ENCODE results near the gene B3GNT7. TPM values are rescaled to one million over a fixed set of nuclear protein-coding genes. Genes with fewer than 3 reads are reported as not detected.
A peak's percentile ranks its signal among the peaks of the same experiment; 100 is the strongest.
"Not testable (repeated sequence)": the region's sequence is repeated elsewhere in the genome, so short reads cannot be mapped to it uniquely, and the experiment has no call there.

The B3GNT7 gene
- total RNA-seq, 1 donor from 2014 or later: 0.52 TPM

- Histone ChIP-seq H3K9me3 (ENCODE audit: control insufficient read depth in 3 of 3, low read length in 3 of 3) (no peaks in the 10 kb centered on the region), H3K4me1 (ENCODE audit: control insufficient read depth in 3 of 3, insufficient read depth in 3 of 3, low read length in 3 of 3) (peaks cover 7 to 9% (median 8%) of the 10 kb centered on the region in 3 donors), H3K36me3 (ENCODE audit: control insufficient read depth in 3 of 3, insufficient read depth in 3 of 3, low read length in 3 of 3) (no peaks in the 10 kb centered on the region), H3K9ac (ENCODE audit: low read depth in 1 of 3, low read length in 3 of 3) (peak overlapping the region in 2 of 3 donors; percentile 30 to 54), H3K27ac (ENCODE audit: low read depth, low read length) (no peak overlapping the region), H3K27me3 (ENCODE audit: control insufficient read depth in 3 of 3, insufficient read depth in 3 of 3, low read length in 3 of 3) (peaks cover 2 to 7% (median 4%) of the 10 kb centered on the region in 3 donors), H3K4me3 (ENCODE audit: low read length in 3 of 3) (peak overlapping the region in 2 of 3 donors; percentile 16 to 58)
These were observed 4.6 kb downstream of the B3GNT7 start for GRCh38 chr2:231399853-231400680.

DNA sequence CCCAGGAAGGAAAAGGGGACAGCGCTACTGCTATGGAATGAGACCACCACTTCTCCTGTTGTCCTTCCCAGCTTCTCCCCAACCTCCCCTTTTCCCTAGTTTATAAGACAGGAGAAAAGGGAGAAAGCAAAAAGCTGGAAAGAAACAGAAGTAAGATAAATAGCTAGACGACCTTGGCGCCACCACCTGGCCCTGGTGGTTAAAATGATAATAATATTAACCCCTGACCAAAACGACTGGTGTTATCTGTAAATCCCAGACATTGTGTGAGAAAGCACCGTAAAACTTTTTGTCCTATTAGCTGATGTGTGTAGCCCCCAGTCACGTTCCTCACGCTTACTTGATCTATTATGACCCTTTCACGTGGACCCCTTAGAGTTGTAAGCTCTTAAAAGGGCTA is 5.2 kb downstream of the B3GNT7 start:
- Histone ChIP-seq H3K4me3 (ENCODE audit: low read length in 3 of 3) (peak overlapping the region in 1 of 3 donors; percentile 58), H3K9ac (ENCODE audit: low read depth in 1 of 3, low read length in 3 of 3) (peak overlapping the region in 1 of 3 donors; percentile 54)
- not testable (repeated sequence) for H3K27me3 ChIP-seq (ENCODE audit: control insufficient read depth in 3 of 3, insufficient read depth in 3 of 3, low read length in 3 of 3); H3K36me3 ChIP-seq (ENCODE audit: control insufficient read depth in 3 of 3, insufficient read depth in 3 of 3, low read length in 3 of 3); H3K4me1 ChIP-seq (ENCODE audit: control insufficient read depth in 3 of 3, insufficient read depth in 3 of 3, low read length in 3 of 3); H3K9me3 ChIP-seq (ENCODE audit: control insufficient read depth in 3 of 3, low read length in 3 of 3); H3K27ac ChIP-seq (ENCODE audit: low read depth, low read length)

DNA sequence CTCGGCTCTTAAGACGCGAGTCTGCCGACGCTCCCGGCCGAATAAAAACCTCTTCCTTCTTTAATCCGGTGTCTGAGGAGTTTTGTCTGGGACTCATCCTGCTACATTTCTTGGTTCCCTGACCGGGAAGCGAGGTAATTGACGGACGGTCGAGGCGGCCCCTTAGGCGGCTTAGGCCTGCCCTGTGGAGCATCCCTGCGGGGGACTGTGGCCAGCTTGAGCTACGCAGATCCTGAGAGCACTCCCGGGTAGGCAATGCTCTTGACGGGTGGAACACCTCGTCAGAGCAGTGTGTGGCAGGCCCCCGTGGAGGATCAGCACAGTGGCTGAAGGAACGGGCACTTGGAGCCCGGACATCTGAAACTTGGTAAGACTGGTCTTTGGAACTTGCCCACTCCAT is 5.6 kb downstream of the B3GNT7 start:
- H3K9me3 ChIP-seq (ENCODE audit: control insufficient read depth in 3 of 3, low read length in 3 of 3); H3K4me3 ChIP-seq (ENCODE audit: low read length in 3 of 3); H3K27me3 ChIP-seq (ENCODE audit: control insufficient read depth in 3 of 3, insufficient read depth in 3 of 3, low read length in 3 of 3); H3K9ac ChIP-seq (ENCODE audit: low read depth in 1 of 3, low read length in 3 of 3); H3K27ac ChIP-seq (ENCODE audit: low read depth, low read length); H3K36me3 ChIP-seq (ENCODE audit: control insufficient read depth in 3 of 3, insufficient read depth in 3 of 3, low read length in 3 of 3): not testable (repeated sequence)
- H3K4me1 ChIP-seq (ENCODE audit: control insufficient read depth in 3 of 3, insufficient read depth in 3 of 3, low read length in 3 of 3): peaks cover 7 to 11% (median 8%) of the 10 kb centered on the region in 3 donors

DNA sequence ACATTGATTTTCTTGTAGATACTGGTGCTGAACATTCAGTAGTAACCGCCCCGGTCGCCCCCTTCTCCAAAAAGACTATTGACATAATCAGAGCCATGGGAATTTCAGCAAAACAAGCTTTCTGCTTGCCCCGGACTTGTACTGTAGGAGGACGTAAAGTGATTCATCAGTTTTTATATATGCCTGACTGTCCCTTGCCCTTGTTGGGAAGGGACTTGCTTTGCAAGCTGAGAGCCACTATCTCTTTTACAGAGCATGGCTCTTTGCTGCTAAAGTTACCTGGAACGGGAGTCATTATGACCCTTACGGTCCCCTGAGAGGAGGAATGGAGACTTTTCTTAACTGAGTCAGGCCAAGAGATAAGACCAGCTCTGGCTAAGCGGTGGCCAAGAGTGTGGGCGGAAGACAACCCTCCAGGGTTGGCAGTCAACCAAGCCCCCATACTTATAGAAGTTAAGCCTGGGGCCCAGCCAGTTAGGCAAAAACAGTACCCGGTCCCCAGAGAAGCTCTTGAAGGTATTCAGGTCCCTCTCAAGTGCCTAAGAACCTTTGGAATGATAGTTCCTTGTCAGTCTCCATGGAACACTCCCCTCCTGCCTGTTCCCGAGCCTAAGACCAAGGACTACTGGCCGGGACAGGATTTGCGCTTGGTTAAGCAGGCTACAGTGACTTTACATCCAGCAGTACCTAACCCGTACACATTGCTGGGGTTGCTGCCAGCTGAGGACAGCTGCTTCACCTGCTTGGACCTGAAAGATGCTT is 8.1 kb downstream of the B3GNT7 start:
- H3K36me3 ChIP-seq (ENCODE audit: control insufficient read depth in 3 of 3, insufficient read depth in 3 of 3, low read length in 3 of 3); H3K27me3 ChIP-seq (ENCODE audit: control insufficient read depth in 3 of 3, insufficient read depth in 3 of 3, low read length in 3 of 3); H3K4me3 ChIP-seq (ENCODE audit: low read length in 3 of 3); H3K9me3 ChIP-seq (ENCODE audit: control insufficient read depth in 3 of 3, low read length in 3 of 3); H3K27ac ChIP-seq (ENCODE audit: low read depth, low read length); H3K9ac ChIP-seq (ENCODE audit: low read depth in 1 of 3, low read length in 3 of 3): not testable (repeated sequence)
- peaks cover 7 to 11% (median 8%) of the 10 kb centered on the region in 3 donors for H3K4me1 ChIP-seq (ENCODE audit: control insufficient read depth in 3 of 3, insufficient read depth in 3 of 3, low read length in 3 of 3)

DNA sequence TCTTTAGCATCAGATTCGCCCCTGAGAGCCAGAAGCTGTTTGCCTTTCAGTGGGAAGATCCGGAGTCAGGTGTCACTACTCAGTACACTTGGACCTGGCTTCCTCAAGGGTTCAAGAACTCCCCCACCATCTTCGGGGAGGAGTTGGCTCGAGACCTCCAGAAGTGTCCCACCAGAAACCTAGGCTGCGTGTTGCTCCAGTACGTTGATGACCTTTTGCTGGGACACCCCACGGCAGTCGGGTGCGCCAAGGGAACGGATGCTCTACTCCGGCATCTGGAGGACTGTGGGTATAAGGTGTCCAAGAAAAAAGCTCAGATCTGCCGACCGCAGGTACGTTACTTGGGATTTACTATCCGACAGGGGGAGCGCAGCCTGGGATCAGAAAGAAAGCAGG is 8.7 kb downstream of the B3GNT7 start:
- H3K36me3 ChIP-seq (ENCODE audit: control insufficient read depth in 3 of 3, insufficient read depth in 3 of 3, low read length in 3 of 3): not testable (repeated sequence)

DNA sequence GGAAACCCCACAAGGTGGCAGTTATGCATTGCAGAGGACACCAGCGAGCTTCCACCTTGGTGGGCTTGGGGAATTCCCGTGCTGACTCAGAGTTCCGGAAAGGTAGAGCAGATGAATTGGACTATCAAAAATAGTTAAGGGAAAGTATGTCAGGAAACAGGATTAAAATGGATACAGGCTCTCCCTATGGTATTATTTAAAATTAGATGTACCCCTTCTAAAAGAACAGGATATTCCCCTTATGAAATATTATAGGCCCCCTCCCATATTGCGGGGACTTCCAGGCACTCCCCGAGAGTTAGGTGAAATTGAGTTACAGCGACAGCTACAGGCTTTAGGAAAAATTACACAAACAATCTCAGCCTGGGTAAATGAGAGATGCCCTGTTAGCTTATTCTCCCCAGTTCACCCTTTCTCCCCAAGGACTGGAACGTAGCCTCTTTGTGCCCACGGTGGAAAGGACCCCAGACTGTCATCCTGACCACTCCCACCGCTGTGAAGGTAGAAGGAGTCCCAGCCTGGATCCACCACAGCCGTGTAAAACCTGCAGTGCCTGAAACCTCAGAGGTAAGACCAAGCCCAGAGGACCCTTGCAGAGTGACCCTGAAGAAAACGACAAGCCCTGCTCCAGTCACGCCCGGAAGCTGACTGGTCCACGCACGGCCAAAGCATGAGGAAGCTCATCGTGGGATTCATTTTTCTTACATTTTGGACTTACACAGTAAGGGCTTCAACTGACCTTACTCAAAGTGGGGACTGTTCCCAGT is 10.3 kb downstream of the B3GNT7 start:
- not testable (repeated sequence) for H3K27ac ChIP-seq (ENCODE audit: low read depth, low read length); H3K27me3 ChIP-seq (ENCODE audit: control insufficient read depth in 3 of 3, insufficient read depth in 3 of 3, low read length in 3 of 3); H3K36me3 ChIP-seq (ENCODE audit: control insufficient read depth in 3 of 3, insufficient read depth in 3 of 3, low read length in 3 of 3); H3K4me1 ChIP-seq (ENCODE audit: control insufficient read depth in 3 of 3, insufficient read depth in 3 of 3, low read length in 3 of 3); H3K9ac ChIP-seq (ENCODE audit: low read depth in 1 of 3, low read length in 3 of 3); H3K9me3 ChIP-seq (ENCODE audit: control insufficient read depth in 3 of 3, low read length in 3 of 3); H3K4me3 ChIP-seq (ENCODE audit: low read length in 3 of 3)

More for the DNA sequence above, 8.7 kb downstream of the B3GNT7 start:
- not testable (repeated sequence) for H3K27ac ChIP-seq (ENCODE audit: low read depth, low read length); H3K4me3 ChIP-seq (ENCODE audit: low read length in 3 of 3); H3K9me3 ChIP-seq (ENCODE audit: control insufficient read depth in 3 of 3, low read length in 3 of 3); H3K27me3 ChIP-seq (ENCODE audit: control insufficient read depth in 3 of 3, insufficient read depth in 3 of 3, low read length in 3 of 3); H3K9ac ChIP-seq (ENCODE audit: low read depth in 1 of 3, low read length in 3 of 3)
- H3K4me1 ChIP-seq (ENCODE audit: control insufficient read depth in 3 of 3, insufficient read depth in 3 of 3, low read length in 3 of 3): peaks cover 7 to 11% (median 8%) of the 10 kb centered on the region in 3 donors

GRCh38 chr2:231407686-231408085 is 12.2 kb downstream of the B3GNT7 start:
- not testable (repeated sequence) for H3K36me3 ChIP-seq (ENCODE audit: control insufficient read depth in 3 of 3, insufficient read depth in 3 of 3, low read length in 3 of 3); H3K4me3 ChIP-seq (ENCODE audit: low read length in 3 of 3); H3K27ac ChIP-seq (ENCODE audit: low read depth, low read length); H3K27me3 ChIP-seq (ENCODE audit: control insufficient read depth in 3 of 3, insufficient read depth in 3 of 3, low read length in 3 of 3); H3K9ac ChIP-seq (ENCODE audit: low read depth in 1 of 3, low read length in 3 of 3); H3K9me3 ChIP-seq (ENCODE audit: control insufficient read depth in 3 of 3, low read length in 3 of 3)
- peaks cover 4 to 12% (median 5%) of the 10 kb centered on the region in 3 donors for H3K4me1 ChIP-seq (ENCODE audit: control insufficient read depth in 3 of 3, insufficient read depth in 3 of 3, low read length in 3 of 3)

GRCh38 chr2:231408304-231408703 is 12.8 kb downstream of the B3GNT7 start:
- H3K36me3 ChIP-seq (ENCODE audit: control insufficient read depth in 3 of 3, insufficient read depth in 3 of 3, low read length in 3 of 3); H3K9ac ChIP-seq (ENCODE audit: low read depth in 1 of 3, low read length in 3 of 3); H3K27me3 ChIP-seq (ENCODE audit: control insufficient read depth in 3 of 3, insufficient read depth in 3 of 3, low read length in 3 of 3); H3K9me3 ChIP-seq (ENCODE audit: control insufficient read depth in 3 of 3, low read length in 3 of 3); H3K27ac ChIP-seq (ENCODE audit: low read depth, low read length); H3K4me3 ChIP-seq (ENCODE audit: low read length in 3 of 3): not testable (repeated sequence)
- H3K4me1 ChIP-seq (ENCODE audit: control insufficient read depth in 3 of 3, insufficient read depth in 3 of 3, low read length in 3 of 3): peaks cover 5 to 15% (median 5%) of the 10 kb centered on the region in 3 donors

- no peaks in the 10 kb centered on the region for H3K9me3 ChIP-seq (ENCODE audit: control insufficient read depth in 3 of 3, low read length in 3 of 3)
- peaks cover 5 to 15% (median 5%) of the 10 kb centered on the region in 3 donors for H3K4me1 ChIP-seq (ENCODE audit: control insufficient read depth in 3 of 3, insufficient read depth in 3 of 3, low read length in 3 of 3)
- no peaks in the 10 kb centered on the region for H3K36me3 ChIP-seq (ENCODE audit: control insufficient read depth in 3 of 3, insufficient read depth in 3 of 3, low read length in 3 of 3)
- H3K27ac ChIP-seq (ENCODE audit: low read depth, low read length): no peak overlapping the region
- H3K9ac ChIP-seq (ENCODE audit: low read depth in 1 of 3, low read length in 3 of 3): no peak overlapping the region
- peaks cover under 1 to 15% (median 11%) of the 10 kb centered on the region in 3 donors for H3K27me3 ChIP-seq (ENCODE audit: control insufficient read depth in 3 of 3, insufficient read depth in 3 of 3, low read length in 3 of 3)
- H3K4me3 ChIP-seq (ENCODE audit: low read length in 3 of 3): no peak overlapping the region
These were observed 14.3 kb downstream of the B3GNT7 start for GRCh38 chr2:231409776-231410175.
